ENCODE measurements around the gene UGT1A8.

Gene UGT1A8

DNA sequence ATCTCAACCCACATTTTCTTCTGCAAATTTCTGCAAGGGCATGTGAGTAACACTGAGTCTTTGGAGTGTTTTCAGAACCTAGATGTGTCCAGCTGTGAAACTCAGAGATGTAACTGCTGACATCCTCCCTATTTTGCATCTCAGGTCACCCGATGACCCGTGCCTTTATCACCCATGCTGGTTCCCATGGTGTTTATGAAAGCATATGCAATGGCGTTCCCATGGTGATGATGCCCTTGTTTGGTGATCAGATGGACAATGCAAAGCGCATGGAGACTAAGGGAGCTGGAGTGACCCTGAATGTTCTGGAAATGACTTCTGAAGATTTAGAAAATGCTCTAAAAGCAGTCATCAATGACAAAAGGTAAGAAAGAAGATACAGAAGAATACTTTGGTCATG, 150.6 kb downstream of the UGT1A8 start:
- DNase-seq (ENCODE audit: low read depth), result no peak

DNA sequence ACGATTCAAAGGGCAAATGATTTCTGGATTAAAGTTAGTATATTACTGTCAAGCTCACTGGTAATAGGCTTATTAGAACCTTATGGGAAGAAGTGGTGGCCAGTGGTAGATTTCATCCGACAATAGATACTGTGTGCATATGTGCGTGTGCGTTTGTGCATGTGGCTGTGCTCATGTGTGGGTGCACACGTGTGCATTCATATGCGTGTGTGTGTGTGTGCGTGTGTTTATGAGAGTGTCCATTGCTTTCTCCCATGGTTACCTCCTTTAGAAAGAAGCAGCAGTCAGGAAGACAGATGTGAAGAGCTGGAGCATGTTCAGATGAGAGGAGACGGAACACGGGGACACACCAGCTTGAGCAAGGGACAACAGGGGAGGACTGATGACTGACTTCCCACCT, 151.8 kb downstream of the UGT1A8 start:
- no peak for DNase-seq (ENCODE audit: low read depth)

DNA sequence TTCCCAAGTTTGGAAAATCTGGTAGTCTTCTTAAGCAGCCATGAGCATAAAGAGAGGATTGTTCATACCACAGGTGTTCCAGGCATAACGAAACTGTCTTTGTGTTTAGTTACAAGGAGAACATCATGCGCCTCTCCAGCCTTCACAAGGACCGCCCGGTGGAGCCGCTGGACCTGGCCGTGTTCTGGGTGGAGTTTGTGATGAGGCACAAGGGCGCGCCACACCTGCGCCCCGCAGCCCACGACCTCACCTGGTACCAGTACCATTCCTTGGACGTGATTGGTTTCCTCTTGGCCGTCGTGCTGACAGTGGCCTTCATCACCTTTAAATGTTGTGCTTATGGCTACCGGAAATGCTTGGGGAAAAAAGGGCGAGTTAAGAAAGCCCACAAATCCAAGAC, 154.7 kb downstream of the UGT1A8 start:
- no peak for DNase-seq (ENCODE audit: low read depth)

DNA sequence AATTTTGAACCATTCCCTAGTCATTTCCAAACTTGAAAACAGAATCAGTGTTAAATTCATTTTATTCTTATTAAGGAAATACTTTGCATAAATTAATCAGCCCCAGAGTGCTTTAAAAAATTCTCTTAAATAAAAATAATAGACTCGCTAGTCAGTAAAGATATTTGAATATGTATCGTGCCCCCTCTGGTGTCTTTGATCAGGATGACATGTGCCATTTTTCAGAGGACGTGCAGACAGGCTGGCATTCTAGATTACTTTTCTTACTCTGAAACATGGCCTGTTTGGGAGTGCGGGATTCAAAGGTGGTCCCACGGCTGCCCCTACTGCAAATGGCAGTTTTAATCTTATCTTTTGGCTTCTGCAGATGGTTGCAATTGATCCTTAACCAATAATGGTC, 155.2 kb downstream of the UGT1A8 start:
- peak; percentile 4 for DNase-seq (ENCODE audit: low read depth)

DNA sequence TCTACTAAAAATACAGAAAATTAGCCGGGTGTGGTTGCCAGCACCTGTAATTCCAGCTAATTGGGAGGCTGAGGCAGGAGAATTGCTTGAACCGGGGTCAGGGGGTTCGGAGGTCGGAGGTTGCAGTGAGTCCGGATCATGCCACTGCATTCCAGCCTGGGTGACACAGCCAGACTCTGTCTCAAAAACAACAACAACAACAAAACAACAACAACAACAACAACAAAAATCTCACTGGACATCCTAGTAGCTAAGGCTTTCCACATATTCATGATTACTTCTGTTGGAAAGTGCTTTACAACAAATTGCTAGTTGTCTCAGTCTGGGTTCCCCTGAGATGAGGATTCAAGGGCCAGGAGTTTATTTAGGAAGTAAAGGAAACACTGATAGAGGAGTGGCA, 156.4 kb downstream of the UGT1A8 start:
- DNase-seq (ENCODE audit: low read depth), result no peak

DNA sequence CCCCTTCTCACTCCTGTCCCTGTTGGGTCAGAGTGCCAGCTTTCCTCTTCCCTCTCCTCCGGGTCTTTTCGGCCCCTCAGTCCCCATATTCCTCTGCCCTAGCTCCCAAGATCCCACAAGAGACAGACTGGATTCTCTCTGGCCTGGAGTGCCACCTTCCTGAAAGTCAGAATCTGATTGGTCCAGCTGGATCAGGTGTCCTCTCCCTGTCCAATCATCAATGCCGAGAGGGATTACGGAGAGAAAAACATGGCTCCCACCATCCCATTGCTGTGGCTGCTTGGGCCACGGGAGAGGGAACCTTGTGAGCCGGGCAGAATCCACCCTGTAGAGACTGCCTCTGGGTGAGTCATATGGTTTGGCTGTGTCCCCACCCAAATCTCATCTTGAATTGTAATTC, 158.0 kb downstream of the UGT1A8 start:
- DNase-seq (ENCODE audit: low read depth), result no peak

DNA sequence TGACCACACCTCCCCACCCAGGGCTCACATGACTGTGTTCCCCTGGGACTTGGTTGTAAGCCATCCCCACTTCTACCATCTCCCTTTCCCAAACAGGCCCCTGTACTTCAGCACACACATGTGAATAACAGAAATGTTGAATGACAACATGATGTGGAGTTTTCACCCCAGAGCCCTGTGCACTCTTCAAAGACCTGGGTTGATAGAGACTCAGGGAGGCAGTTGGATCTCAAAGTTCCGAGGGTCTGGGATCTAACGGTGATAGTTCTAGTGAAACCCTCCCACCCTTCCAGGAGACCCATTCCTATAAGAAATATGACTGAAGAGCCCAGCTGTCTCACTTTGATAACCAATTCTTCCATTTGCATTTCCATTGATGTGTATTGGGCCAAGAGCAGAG, 160.6 kb downstream of the UGT1A8 start, which contains the start of gene MROH2A:
Gene MROH2A, plus strand, starts transcription at position 301 of the 400 bp plus-strand sequence. CDS start 1,029 bp downstream, outside the sequence.
- DNase-seq (ENCODE audit: low read depth), result no peak

DNA sequence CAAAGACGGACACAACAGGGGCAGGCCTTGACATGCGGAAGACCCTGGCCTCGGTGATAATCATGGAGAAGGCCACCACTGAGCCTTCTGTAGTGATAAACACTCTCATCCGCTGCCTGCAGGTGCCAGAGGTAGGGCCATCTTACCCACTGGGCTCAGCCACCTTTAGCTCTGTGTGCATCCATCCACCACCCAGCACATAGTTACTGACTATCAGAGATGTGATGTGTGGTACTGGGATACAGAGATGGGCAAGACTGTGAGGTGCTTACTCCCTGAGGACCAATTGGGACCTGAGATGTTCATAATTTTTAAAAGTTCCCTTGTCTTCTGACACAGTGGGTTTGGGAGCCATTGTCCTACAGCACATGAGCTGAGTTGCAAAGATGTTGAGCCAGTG, 162.3 kb downstream of the UGT1A8 start:
- DNase-seq (ENCODE audit: low read depth), result no peak

DNA sequence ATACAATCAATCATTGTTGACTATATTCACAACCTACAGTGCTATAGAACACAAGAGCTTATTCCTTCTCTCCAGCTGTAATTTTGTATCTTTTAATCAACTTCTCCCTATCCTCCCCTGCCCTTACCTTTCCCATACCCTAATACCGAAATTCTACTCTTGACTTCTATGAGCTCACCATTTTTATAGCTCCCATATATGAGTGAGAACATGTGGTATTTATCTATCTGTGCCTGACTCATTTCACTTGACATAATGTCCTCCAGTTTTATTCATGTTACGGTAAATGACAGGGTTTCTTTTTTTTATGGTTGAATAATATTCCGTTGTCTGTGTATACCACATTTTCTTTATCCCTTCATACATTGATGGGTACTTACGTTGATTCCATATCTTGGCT, 163.3 kb downstream of the UGT1A8 start:
- peak; percentile 5 for DNase-seq (ENCODE audit: low read depth)

DNA sequence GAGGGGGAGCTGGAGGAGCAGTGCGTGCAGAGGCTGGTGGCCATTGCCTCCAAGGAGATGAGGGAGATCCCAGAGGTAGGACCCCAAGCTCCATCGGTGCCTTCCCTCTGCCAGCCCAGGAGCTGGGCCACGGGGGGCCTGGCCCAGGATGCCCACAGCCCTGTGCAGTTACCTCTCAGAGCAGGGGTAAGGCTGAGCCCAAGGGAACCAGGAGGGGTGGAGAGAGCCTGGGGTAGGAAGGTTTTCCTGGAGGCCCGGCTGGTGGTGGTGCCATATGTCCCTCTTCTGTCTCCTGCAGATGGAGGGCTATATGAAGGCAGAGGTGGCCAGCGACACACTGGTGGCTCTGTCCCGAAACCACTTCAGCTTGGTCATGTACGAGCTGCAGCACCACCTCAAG, 172.1 kb downstream of the UGT1A8 start:
- no peak for DNase-seq (ENCODE audit: low read depth)

DNA sequence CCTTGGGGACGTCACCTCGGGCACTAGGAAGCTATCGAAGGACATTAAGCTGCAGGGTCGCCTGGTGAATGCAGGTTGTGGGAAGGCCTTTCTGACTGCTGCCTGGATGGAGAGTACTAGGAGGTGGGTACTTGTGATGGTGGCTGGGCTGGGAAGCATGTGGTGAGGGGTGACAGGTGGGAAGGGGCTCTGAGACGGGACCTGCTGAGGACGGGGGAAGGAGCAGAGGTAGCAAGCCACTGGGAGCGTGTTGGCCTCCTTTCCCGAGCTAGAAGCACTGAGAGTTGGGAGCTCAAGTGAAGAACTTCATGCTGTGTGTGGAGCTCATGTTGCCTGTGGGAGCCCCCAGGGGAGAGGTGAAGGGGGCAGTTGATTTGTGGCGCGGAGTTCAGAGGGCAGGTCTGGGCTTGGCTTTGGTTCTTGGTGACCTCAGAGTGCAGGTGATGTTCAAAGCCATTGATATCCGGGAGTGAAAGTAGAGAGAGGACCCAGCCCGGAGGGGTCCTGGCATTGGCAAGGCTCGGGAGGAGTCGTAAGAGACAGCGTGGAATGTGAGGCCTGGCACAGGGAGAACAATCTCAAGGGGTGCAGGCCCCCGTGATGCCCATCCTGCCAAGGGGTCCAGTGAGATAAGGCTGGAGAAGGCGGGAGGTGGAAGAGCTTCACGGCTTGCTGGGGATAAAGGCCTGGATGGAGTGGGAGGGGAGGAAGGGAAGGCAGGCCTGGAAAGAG, 173.9 kb downstream of the UGT1A8 start:
- no peak for DNase-seq (ENCODE audit: low read depth)

DNA sequence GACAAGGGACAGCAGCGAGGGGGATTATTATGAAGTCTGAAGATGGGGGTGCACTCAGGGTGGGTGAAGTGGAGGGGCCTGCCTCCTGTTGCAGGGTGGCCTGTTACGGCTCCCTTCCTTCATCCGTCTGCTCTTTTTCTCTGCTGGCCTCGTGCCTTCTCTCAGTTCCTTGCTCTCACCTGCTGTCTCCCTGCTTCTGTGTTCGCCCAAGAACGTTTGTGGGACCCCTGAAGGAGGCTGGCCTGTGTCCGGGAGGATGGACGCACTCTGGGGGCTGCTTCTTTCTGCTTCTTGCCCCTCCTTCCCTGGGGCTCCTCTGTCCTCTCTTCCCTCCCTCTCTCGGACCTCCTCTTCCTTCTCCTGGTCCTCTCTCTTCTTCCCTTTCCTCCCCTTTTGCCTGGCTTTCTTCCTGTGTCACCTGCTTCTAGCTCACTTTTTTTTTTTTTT, 174.5 kb downstream of the UGT1A8 start:
- no peak for DNase-seq (ENCODE audit: low read depth)

DNA sequence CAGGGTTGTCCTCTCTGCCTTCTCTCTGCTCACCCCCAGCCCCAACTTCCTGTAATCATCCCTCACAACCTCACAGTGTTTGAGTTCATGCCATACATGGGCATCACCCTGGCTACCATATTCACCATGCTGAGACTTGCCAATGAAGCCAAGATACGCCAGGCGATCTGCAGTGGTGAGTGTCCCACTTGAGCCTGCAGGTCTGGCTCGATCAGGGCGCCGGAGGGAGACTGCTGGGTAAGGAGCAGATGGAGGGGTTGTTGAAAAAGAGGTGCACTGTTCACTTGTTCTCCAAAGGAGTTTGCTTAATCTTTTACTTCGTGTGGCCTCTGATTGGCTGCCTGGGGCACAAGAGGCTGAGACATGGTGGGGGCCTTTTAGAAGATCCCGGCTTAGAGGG, 175.3 kb downstream of the UGT1A8 start:
- DNase-seq (ENCODE audit: low read depth), result no peak

DNA sequence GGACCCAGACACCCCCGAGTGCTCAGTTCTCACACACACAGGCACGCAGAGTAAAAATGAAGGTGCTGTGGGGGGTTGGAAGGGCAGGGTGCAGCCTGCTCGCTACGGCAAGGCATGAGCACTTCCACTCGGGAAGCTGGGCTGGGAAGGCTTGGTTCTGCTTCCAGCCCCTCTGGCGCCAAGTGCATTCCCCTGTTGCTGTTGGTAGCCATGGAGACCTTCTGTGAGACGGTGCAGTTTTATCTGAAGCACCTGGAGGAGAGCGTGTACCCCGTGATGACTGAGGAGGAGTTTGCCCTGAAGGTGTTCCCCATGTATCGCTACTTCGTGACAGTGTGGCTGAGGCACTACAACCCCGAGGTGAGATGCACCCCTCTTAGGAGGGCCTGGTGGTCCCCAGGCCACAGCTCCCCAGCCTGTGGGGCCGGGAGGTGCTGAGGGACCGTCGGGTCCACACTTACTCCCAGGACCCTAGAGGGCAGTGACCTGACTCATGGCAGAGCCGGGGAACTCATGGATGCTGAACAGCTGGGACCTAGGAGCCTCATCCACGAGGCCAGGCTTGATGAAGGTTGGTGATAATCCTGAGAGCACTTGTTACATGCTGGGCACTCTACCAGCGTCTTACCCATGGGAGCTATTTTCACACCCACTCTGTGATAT, 176.2 kb downstream of the UGT1A8 start:
- DNase-seq (ENCODE audit: low read depth), result no peak

DNA sequence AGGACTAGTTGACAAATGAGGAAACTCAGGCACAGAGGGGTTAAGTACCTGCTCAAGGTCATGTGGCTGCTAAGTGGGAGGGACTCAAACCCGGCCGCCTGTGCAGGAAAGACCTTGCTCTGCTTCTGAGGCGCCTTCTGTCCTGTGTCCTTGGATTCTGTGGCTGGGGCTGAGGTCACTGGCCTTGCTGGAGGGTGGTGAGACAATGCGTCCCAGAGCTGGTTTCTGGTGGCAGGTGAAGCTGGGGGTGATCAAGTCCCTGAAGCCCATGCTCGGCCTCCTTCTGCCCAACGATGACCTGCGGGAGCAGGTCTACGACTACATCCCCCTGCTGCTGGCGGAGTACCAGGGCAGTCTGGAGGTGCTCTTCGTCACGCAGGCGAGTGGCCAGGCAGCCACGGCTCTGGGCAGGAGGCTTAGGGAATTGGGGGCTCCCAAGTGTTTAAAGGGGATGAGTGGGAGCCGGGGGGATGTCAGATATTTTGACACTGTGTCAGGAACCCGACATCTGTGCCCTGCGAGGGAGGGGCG, 176.8 kb downstream of the UGT1A8 start:
- no peak for DNase-seq (ENCODE audit: low read depth)

DNA sequence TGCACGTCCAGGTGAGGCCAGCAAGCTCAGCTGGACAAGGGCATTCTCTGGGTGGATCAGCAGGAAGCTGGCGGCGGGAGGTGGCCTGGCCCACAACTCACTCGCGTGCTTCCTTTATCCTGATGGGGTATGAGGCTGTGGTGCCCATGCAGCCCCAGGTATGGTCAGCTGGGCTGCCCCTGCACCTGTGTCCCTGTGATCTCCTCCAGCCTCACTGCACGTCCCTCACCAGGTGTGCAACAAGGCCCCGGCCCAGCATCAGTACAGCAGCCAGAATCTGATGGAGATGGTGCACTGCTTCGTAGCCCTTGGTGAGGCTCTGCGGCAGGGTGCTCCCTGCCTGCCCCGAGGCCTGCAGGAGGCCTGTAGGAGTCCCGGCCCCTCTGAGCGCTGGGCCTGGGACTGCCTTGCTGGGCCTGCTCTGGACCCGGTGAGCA, 178.3 kb downstream of the UGT1A8 start:
- DNase-seq (ENCODE audit: low read depth), result no peak

DNA sequence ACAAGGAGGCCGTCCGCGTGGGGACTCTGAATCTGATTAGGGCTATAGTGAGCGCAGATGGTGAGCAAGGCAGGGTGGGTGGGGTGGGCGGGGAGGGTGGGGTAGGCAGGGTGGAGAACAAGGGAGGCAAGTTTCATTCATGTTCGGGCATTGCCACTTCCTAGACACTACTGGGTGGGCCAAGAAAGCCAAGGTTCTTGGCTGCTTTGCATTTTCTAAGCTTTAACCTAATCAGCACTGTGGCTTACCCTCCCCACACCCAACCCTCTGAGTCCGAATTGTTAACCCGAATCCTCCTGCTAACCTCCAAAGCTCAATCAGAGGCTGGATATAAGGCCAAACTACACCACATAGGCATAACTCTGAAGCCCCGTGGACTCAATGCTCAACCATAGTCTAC, 178.8 kb downstream of the UGT1A8 start:
- no peak for DNase-seq (ENCODE audit: low read depth)

DNA sequence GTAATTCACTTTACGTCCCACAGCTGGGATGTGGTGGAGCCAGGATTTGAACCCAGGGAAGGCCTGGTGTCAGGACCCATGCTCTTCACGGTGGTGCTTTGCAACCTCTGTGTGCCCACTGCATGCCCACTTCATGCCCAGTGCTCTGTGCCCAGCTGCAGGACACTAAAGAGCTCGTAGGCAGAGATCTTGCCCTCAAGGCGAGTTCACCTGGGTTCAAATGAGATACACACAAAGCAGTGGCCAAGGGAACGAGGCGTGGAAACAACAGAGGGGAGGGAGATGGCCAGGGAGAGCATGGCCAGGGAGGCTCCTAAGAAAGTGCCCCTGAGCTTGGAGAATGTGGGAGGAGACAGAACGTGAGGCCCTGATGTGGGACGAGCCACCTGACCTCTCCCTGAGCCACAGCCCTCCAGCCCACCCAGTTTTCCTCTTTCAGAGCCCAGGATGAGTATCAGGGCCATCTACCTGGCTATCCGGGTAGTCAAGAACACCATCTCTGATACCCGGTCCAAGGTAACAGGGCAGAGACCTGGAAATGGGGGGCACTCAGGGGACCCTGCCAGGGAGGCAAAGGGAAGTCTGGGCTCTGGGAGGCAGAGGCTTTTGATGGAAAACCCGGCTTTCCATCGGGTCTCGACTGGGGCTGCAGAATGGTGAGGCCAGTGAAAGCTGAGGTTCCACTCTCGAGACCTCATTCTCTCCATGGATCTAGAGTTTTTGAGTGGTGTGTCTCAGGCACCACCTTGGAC, 181.1 kb downstream of the UGT1A8 start:
- DNase-seq (ENCODE audit: low read depth), result no peak

DNA sequence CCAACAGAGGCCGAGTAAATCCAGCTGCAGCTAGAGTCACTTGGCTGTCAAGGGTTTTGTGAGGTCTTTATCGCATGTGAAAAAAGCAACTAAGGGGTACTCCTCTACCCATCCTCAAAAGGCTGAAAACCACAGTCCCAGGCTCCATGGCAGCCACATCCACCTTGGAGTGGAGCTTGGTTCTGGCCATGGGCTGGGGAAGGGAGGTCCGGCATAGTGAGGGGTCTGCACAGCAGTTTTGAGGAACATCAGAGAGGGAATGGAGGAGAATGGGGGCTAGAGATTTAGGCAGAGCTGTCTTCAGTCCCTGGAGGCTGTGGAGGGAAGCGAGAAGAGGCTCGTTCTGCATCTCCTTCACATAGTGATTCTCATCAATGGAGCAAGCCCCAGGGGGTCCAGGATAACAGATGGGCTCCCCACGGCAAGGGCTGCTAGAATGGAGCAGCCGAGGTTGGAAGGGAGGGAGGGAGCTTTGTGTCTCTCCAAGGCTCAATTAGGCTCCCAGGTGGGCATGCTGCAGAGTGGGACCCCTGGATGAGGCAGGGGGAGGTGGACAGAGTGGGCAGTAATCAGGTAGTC, 181.7 kb downstream of the UGT1A8 start:
- no peak for DNase-seq (ENCODE audit: low read depth)

DNA sequence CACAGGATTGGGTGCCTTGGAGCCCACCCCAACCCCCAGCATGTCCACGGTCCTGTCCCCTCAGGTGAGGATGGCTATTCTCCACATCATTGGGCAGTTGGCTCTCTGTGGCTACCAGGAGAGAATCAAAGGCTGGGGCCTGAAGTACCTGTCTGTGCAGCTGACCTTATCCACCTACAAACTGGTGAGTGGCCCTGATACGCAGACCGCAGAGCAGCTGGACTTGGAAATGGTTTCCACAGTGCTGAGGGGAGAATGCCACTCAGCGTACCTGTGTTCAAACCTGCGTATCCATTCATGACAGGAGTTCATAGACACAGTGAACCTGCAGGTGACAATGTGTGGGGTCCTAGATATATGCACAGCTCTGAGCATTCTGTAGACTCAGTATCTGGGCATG, 182.3 kb downstream of the UGT1A8 start:
- no peak for DNase-seq (ENCODE audit: low read depth)

DNA sequence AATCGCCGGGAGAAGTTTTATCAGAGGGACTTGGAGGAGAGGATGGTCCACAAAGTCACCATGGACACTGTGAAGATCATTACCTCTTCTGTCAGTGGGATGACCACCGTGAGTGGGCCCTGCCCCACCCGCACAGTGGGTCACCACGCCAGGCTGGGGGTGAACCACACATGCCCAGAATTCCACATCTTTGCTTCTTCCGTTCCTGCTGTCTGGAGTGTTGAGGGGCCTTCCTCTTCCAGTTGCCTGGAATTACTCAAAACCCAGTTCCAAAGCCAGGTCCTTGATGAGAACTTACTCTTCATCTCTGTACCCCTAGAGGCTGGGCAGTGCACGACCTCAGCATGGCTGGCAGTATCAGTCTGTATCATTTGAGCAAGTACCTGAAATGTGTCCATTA, 182.8 kb downstream of the UGT1A8 start:
- no peak for DNase-seq (ENCODE audit: low read depth)

DNA sequence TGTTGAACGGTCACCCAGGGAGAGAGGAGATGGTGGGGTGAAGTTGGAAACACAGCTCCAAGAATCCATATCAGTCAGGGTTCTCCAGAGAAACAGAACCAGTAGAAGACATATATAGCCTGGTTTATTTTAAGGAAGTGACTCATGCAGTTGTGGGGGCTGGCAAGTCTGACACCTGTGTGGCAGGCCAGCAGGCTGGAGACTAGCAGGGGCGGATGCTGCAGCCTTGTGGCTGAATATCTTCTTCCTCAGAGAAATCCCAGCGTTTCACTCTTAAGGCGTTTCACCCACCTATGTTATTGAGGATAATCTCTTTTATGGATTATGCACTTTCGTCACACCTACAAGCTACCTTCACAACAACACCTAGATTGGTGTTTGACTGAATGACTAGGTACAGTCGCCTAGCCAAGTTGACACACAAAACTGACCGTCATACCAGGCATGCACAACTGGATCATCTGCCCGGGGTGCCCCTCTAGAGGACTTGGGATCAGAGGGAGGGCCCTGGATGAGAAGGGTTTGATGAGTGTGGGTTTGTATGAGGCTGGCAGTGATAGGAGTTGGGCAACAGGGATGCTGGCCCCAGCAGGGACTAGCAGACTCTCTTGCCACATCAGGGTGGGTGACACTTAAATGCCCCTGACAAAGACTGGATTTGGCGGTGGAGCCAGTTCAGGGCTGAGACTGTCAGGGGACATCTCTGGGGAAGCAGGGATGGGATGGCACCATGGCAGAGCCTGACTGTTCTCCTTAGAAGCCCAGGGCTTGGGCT, 184.1 kb downstream of the UGT1A8 start:
- peak; percentile 29 for DNase-seq (ENCODE audit: low read depth)
